SK-N-SH (cell line): ENCODE results near the gene CIAO1. TPM values are rescaled to one million over a fixed set of nuclear protein-coding genes. Genes with fewer than 3 reads are reported as not detected.

ENCODE experiments used
- CTCF ChIA-PET: fragments of 300-600, 350-600 bp; formaldehyde crosslinking; extraction: SDS; loops from one replicate; lab custom pipeline; 2021; lab: Yijun Ruan, JAX
- POLR2A ChIA-PET: fragments of 350-600 bp; sonication (Branson Sonifier 250); formaldehyde crosslinking; extraction: SDS; loops from one replicate; lab custom pipeline; 2020; ENCODE audit warnings: antibody characterized with exemption, inconsistent platforms; lab: Yijun Ruan, JAX
- DNase-seq: peaks from one replicate; pipeline ENCODE4 v3.0.0; 2012
- H2AFZ ChIP-seq: fragments of 200-600 bp; sonication (generic); 2 replicates; pipeline ENCODE4 v1.8.1; 2016; ENCODE audit warnings: antibody characterized with exemption, mild to moderate bottlenecking, low read depth
- H3F3A ChIP-seq: fragments of 200-600 bp; sonication (generic); replicated peaks from 2 replicates; pipeline ENCODE3; 2016; ENCODE audit warnings: antibody characterized with exemption, mild to moderate bottlenecking; ENCODE audit not compliant: insufficient read depth
- H3K27ac ChIP-seq, 2 experiments: fragments of 200-500 bp in 1 of 2; fragments of 200-600 bp in 1 of 2; sonication (Bioruptor generic) in 1 of 2; sonication (generic), shearing (Covaris generic) in 1 of 2; 2 replicates each; pipeline versions ENCODE4 v1.5.1 to v1.6.1; 2014 to 2016; ENCODE audit warnings: low read depth in 2 of 2, inconsistent platforms in 1 of 2, low read length in 1 of 2, mild to moderate bottlenecking in 1 of 2, mixed read lengths in 1 of 2
- H3K27me3 ChIP-seq: fragments of 200-600 bp; sonication (generic), shearing (Covaris generic); 2 replicates; pipeline ENCODE4 v1.6.1; 2016; ENCODE audit warnings: mixed run types; ENCODE audit not compliant: insufficient read depth
- H3K36me3 ChIP-seq, 2 experiments: fragments of 200-500 bp in 1 of 2; fragments of 200-600 bp in 1 of 2; sonication (Bioruptor generic) in 1 of 2; sonication (generic) in 1 of 2; replicated peaks in 1 of 2; 2 replicates each; pipeline versions ENCODE3 to v1.5.1; 2014 to 2016; ENCODE audit warnings: low read length in 1 of 2, mild to moderate bottlenecking in 1 of 2; ENCODE audit not compliant: insufficient read depth in 2 of 2, control insufficient read depth in 1 of 2
- H3K4me1 ChIP-seq, 2 experiments: fragments of 200-500 bp in 1 of 2; fragments of 200-600 bp in 1 of 2; sonication (Bioruptor generic) in 1 of 2; sonication (generic), shearing (Covaris generic) in 1 of 2; 2 replicates each; pipeline versions ENCODE4 v1.5.1 to v1.6.1; 2014 to 2016; ENCODE audit warnings: low read depth in 1 of 2, low read length in 1 of 2, mixed run types in 1 of 2; ENCODE audit not compliant: insufficient read depth in 2 of 2, control insufficient read depth in 1 of 2
- H3K4me2 ChIP-seq: fragments of 200-600 bp; sonication (generic), shearing (Covaris generic); 2 replicates; pipeline ENCODE4 v1.6.1; 2017; ENCODE audit warnings: mixed run types
- H3K4me3 ChIP-seq, 2 experiments: fragments of 200-500 bp in 1 of 2; fragments of 200-600 bp in 1 of 2; sonication (Bioruptor generic) in 1 of 2; sonication (generic), shearing (Covaris generic) in 1 of 2; 2 replicates each; pipeline versions ENCODE4 v1.5.1 to v1.8.1; 2014 to 2016; ENCODE audit warnings: low read depth in 2 of 2, inconsistent platforms in 1 of 2, low read length in 1 of 2, mild to moderate bottlenecking in 1 of 2, mixed read lengths in 1 of 2, moderate library complexity in 1 of 2
- H3K79me2 ChIP-seq: fragments of 200-600 bp; sonication (generic); 2 replicates; pipeline ENCODE4 v1.8.1; 2017; ENCODE audit warnings: mild to moderate bottlenecking; ENCODE audit not compliant: insufficient read depth
- H3K9ac ChIP-seq: fragments of 200-600 bp; sonication (generic); 2 replicates; pipeline ENCODE4 v1.6.1; 2017; ENCODE audit warnings: mixed run types
- H3K9me2 ChIP-seq: fragments of 200-600 bp; sonication (generic); 2 replicates; pipeline ENCODE4 v1.6.1; 2017; ENCODE audit warnings: mixed run types
- H3K9me3 ChIP-seq: fragments of 200-600 bp; sonication (generic); 2 replicates; pipeline ENCODE4 v1.6.1; 2017; ENCODE audit warnings: mixed run types, mild to moderate bottlenecking, moderate library complexity
- H4K20me1 ChIP-seq: fragments of 200-600 bp; sonication (generic); 2 replicates; pipeline ENCODE4 v1.6.1; 2017; ENCODE audit warnings: mild to moderate bottlenecking, mixed run types; ENCODE audit not compliant: insufficient read depth
- FOXJ3 ChIP-seq: sonication (generic); formaldehyde crosslinking; IDR thresholded peaks from 2 replicates; pipeline ENCODE4 v1.5.1; 2020; ENCODE audit warnings: mild to moderate bottlenecking, missing genetic modification reagents
- JUND ChIP-seq: IDR thresholded peaks from 2 replicates; pipeline ENCODE4 v1.4.0; 2012
- MXI1 ChIP-seq: IDR thresholded peaks from 2 replicates; pipeline ENCODE4 v1.6.1; 2012; ENCODE audit warnings: mild to moderate bottlenecking, low read depth, low read length, improper control_type of control experiment
- RAD21 ChIP-seq: IDR thresholded peaks from 2 replicates; pipeline ENCODE4 v1.6.1; 2012; ENCODE audit warnings: mild to moderate bottlenecking, low read length
- SIN3A ChIP-seq: IDR thresholded peaks from 2 replicates; pipeline ENCODE4 v1.6.1; 2012; ENCODE audit warnings: low read depth, mild to moderate bottlenecking, low read length, moderate library complexity, borderline replicate concordance
- SMC3 ChIP-seq: IDR thresholded peaks from 2 replicates; pipeline ENCODE4 v1.6.1; 2012; ENCODE audit warnings: low read depth, low read length, improper control_type of control experiment
- WGBS: methylation state at CpG from one replicate; pipeline ENCODE4 v1.1.6; 2017; ENCODE audit warnings: low lambda C conversion rate; 5-methylcytosine and 5-hydroxymethylcytosine counted together
- polyA plus RNA-seq, 3 experiments: library from polyadenylated mRNA; depleted of rRNA; stranded (reverse); fragments of >200 nt; gene quantifications; 2 replicates each; pipeline ENCODE4 v1.2.3, GENCODE V29; 2012
- TF ChIP-seq, protein P1 (sequence below): fragments of 200-600 bp; sonication (generic); IDR thresholded peaks from 2 replicates; pipeline ENCODE4 v1.6.1; 2017; ENCODE audit warnings: antibody characterized with exemption, mild to moderate bottlenecking, moderate library complexity

The CIAO1 gene
- polyA plus RNA-seq, 1 of the 3 experiments (the other 2 are of a cell fraction), result 120 TPM

- Histone ChIP-seq H3K4me2 (peak overlapping the region; percentile 96), H3K27me3 (no peaks in the 10 kb centered on the region), H4K20me1 (peaks cover 41% of the 10 kb centered on the region), H3K4me3 (peak overlapping the region; percentile 73 to 96), H3K9me2 (no peaks in the 10 kb centered on the region), H3K9ac (peak overlapping the region; percentile 83), H3K27ac (peak overlapping the region; percentile 71 to 79), H3K36me3 (peaks cover 31% of the 10 kb centered on the region in 2 experiments), H3F3A (peaks cover 19% of the 10 kb centered on the region), H3K79me2 (peaks cover 85% of the 10 kb centered on the region), H3K9me3 (no peaks in the 10 kb centered on the region), H2AFZ (peak overlapping the region; percentile 68; the same call in 1 of the 2 replicates), H3K4me1 (peaks cover 24 to 32% of the 10 kb centered on the region in 2 experiments; a peak in 3 of 4 replicates)
- CTCF ChIA-PET, result interaction anchor here (1.0 to 2.1 kb wide), 11 partner anchors 10 to 273 kb away, joined by 3 to 8 read pairs (median 4); partner anchors contain the start of gene SNRNP200
- TF ChIP-seq JUND (no peak), MXI1 (0 out of 2 replicates have a peak, but pooled peaks have one; percentile 14)
- WGBS, result 3% methylated on average over 17 of the region's 49 CpGs
- peak; percentile 88 for DNase-seq
- POLR2A ChIA-PET, result interaction anchor here (0.6 to 1.6 kb wide), 4 partner anchors 40 to 273 kb away, joined by 3 to 4 read pairs (median 4); partner anchors contain the start of genes SNRNP200 and STARD7
These were observed 631 bp upstream of the CIAO1 start for GRCh38 chr2:96265349-96265839.

DNA sequence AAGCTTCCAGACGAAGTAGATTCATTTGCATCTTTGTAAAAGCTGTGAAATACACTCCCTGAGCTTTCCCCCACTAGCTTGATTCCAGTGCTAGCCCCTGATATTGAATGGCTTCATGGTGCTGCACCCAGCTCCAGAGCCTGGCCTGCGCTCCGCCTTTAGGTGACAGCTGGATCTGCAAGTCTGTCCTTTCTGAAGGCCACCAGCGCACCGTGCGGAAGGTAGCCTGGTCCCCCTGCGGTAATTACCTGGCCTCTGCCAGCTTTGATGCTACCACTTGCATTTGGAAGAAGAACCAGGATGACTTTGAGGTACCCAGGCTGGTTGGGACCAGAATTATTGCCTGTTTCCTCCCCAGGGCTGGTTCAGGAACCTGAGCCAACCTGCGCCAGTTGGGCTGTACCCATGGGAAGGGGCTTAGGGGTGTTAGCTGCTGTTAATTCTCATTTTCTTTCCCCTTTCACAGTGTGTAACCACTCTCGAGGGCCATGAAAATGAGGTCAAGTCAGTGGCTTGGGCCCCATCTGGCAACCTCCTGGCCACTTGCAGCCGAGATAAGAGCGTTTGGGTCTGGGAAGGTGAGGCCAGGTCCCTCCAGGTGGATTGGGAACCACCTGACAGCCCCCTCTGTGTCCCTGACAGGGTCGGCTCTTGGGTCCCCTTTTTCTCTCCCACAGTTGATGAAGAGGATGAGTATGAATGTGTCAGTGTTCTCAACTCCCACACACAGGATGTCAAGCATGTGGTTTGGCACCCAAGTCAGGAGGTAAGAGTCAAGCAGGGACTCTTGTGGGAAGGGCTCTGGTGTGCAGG, 1.3 kb downstream of the CIAO1 start:
- no peak overlapping the region for H2AFZ ChIP-seq
- POLR2A ChIA-PET, result interaction anchor here (1.3 to 1.6 kb wide), 2 partner anchors 31 to 54 kb away, joined by 3 to 4 read pairs; no protein-coding TSS in a partner anchor
- H3K9me3 ChIP-seq, result no peaks in the 10 kb centered on the region
- H3K79me2 ChIP-seq, result peaks cover 69% of the 10 kb centered on the region
- peak overlapping the region; percentile 94 for H3K4me2 ChIP-seq
- CTCF ChIA-PET, result interaction anchor here (0.7 to 2.1 kb wide), 14 partner anchors 8 to 275 kb away, joined by 3 to 12 read pairs (median 4); partner anchors contain the start of genes NCAPH and SNRNP200
- no peak for TF ChIP-seq FOXJ3 (CRISPR knock-in tag)
- TF ChIP-seq, protein P1, sequence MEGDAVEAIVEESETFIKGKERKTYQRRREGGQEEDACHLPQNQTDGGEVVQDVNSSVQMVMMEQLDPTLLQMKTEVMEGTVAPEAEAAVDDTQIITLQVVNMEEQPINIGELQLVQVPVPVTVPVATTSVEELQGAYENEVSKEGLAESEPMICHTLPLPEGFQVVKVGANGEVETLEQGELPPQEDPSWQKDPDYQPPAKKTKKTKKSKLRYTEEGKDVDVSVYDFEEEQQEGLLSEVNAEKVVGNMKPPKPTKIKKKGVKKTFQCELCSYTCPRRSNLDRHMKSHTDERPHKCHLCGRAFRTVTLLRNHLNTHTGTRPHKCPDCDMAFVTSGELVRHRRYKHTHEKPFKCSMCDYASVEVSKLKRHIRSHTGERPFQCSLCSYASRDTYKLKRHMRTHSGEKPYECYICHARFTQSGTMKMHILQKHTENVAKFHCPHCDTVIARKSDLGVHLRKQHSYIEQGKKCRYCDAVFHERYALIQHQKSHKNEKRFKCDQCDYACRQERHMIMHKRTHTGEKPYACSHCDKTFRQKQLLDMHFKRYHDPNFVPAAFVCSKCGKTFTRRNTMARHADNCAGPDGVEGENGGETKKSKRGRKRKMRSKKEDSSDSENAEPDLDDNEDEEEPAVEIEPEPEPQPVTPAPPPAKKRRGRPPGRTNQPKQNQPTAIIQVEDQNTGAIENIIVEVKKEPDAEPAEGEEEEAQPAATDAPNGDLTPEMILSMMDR, result peak; percentile 59
- peak; percentile 49 for TF ChIP-seq RAD21
- peak; percentile 66 for TF ChIP-seq MXI1
- peak; percentile 76; the same call in 1 of the 2 replicates for TF ChIP-seq SIN3A
- peak; percentile 24; the same call in 1 of the 2 replicates for TF ChIP-seq SMC3
- peak overlapping the region; percentile 80; the same call in 1 of the 2 replicates for H3K9ac ChIP-seq
- H3K27ac ChIP-seq, result peak overlapping the region in 1 of 2 experiments; percentile 66; a peak in 1 of 4 replicates
- DNase-seq, result peak; percentile 63
- H3K36me3 ChIP-seq, result peaks cover 44 to 49% of the 10 kb centered on the region in 2 experiments
- 62% methylated on average over 9 of the region's 12 CpGs for WGBS
- H3F3A ChIP-seq, result peaks cover 21% of the 10 kb centered on the region
- peaks cover 29% of the 10 kb centered on the region for H4K20me1 ChIP-seq
- H3K4me3 ChIP-seq, result peak overlapping the region; percentile 73 to 96
- H3K4me1 ChIP-seq, result peaks cover 10 to 22% of the 10 kb centered on the region in 2 experiments; a peak in 3 of 4 replicates
- no peaks in the 10 kb centered on the region for H3K27me3 ChIP-seq
- no peaks in the 10 kb centered on the region for H3K9me2 ChIP-seq
